GM18867 (cell line): ENCODE data around the gene LOXL3.

ENCODE experiments used
- ATAC-seq: cut with Tn5 transposase; IDR thresholded peaks from one replicate; pipeline ENCODE4 v1.9.1; 2021; ENCODE audit warnings: mild to moderate bottlenecking, moderate library complexity; ENCODE audit not compliant: unreplicated experiment

Gene LOXL3, protein sequence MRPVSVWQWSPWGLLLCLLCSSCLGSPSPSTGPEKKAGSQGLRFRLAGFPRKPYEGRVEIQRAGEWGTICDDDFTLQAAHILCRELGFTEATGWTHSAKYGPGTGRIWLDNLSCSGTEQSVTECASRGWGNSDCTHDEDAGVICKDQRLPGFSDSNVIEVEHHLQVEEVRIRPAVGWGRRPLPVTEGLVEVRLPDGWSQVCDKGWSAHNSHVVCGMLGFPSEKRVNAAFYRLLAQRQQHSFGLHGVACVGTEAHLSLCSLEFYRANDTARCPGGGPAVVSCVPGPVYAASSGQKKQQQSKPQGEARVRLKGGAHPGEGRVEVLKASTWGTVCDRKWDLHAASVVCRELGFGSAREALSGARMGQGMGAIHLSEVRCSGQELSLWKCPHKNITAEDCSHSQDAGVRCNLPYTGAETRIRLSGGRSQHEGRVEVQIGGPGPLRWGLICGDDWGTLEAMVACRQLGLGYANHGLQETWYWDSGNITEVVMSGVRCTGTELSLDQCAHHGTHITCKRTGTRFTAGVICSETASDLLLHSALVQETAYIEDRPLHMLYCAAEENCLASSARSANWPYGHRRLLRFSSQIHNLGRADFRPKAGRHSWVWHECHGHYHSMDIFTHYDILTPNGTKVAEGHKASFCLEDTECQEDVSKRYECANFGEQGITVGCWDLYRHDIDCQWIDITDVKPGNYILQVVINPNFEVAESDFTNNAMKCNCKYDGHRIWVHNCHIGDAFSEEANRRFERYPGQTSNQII

DNA sequence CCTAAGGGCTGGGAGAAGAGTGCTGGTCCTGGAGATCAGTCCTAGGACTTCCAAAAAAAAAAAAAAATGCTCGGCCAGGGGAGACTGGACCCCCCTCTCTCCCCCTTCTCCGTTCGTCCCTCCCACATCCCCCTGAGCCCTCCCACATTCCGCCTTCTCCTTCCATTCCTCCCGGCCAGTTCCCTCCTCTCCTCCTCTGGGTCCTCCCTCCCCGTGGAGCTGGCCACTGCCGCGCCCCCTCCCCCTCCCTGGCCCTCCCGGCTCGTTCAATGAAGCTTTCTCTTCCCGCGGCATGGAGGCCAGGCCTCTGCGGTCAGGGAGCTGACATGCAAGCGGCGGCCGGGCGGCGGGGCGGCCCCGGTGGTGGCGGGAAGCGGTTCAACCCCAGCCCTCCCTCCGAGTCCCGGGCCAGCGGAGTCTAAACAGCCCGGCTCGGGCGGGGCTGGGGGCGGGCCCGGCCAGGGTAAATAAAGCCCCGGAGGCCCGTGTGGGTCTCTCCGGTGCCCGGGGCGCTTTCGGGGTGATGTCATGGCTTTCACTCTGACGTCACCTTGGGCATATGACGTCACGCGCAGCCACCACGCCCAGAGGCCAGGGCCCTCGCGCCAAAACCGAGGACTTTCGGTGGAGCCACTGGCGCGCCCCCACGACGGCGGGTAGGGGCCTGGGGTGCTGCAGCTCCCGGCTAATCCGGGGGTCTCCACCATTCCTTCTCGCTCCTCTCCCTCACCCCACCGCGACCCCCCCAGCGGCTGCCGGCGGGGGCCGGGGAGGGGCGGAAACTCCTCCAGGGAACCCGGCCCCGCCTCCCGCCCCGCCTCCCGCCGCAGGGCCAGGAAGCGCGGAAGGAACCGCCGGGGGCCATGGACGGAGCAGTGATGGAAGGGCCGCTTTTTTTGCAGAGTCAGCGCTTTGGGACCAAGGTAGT is at the start of gene LOXL3, which contains the start of gene DOK1:
Gene LOXL3, minus strand, starts transcription at position 51 of the 928 bp plus-strand sequence. CDS start 1,308 bp downstream, outside the sequence.
Gene DOK1, plus strand, starts transcription at position 829 of the 928 bp plus-strand sequence. Its CDS starts 35 bp downstream, at position 864.
- ATAC-seq = peak; percentile 57

DNA sequence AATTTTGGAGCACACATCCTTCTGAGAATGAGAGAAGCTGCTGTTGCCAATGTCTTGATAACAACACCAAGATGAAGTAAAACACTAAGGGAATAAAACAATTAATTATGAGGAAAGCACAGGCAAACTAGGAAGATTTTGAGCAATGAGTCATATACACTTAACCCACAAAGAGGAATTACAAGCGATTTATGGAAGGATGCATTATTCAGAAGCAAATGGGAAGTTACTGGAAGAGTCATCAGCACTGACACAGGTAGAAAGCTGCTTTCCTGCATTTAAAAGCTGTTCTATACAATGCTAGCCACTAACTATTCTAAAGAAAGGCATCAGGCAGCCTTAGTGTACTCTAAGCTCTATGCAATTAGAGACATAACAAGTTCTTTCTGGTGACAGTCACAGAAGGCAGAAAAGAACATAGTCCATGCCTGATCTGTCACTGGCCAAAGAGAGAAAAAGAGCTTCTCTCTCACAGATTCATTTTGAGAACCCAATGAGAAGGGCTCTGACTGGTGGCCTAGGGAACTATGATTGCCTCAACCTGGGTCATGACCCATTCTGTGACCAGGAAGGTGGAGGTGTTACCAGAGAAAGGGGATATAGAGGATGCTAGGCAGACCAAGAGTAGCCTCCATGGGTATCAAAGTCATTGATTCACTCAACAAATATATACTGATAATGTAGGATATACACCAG is 49.0 kb upstream of the LOXL3 start:
- ATAC-seq = no peak

DNA sequence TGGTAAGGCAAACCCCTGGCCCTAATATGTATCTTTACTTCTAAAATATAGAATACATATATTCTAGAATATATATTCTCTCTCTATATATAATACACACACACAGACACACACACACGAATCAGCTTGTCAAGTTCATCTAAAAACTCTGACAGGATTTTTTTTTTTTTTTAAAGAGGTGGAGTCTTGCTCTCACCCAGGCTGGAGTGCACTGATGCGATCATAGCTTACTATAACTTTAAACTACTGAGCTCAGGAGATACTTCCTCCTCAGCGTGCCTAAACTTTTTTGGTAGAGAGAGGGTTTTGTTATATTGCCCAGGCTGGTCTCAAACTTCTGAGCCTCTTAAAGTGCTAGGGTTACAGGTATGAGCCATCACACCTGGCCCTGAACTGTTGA is 45.9 kb upstream of the LOXL3 start:
- no peak for ATAC-seq

DNA sequence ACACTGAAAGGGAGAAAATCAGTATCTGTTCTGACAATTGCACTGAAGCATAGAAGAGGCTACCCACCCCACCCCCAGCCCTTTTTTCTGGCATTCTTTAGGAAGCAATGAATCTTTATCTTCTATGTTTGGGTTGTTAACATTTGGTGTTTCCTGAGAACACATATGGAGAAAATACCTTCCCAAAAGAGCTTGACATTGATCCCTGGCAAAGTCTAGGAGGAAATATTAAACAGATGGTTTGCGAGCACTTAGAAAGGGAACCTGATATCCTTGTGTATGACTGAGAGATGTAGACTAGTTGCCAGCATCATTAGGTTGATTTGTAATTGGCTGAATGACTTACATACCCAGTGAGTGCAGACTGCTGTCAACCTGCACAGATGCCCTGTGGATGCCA is 43.7 kb upstream of the LOXL3 start:
- no peak for ATAC-seq

DNA sequence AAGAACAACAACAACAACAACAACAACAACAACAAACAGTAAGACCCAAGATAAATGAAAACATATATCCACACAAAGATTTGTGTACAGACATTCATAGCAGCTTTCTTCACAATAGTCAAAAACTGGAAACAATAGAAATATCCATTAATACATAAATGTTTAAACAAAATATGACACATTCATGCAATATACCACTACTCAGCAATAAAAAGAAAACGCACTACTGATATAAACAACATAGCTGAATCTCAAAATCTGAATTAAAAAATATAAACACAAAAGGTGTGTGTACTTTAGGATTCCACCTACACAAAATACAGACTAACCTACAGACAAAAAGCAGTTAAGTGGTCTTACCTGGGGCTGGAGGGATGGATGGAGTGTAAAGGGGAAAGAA is 42.8 kb upstream of the LOXL3 start:
- ATAC-seq = no peak

GRCh38 chr2:74593826-74594772 is 40.4 kb upstream of the LOXL3 start:
- ATAC-seq = no peak

- no peak for ATAC-seq
Observed at GRCh38 chr2:74588664-74589063, 34.9 kb upstream of the LOXL3 start.

DNA sequence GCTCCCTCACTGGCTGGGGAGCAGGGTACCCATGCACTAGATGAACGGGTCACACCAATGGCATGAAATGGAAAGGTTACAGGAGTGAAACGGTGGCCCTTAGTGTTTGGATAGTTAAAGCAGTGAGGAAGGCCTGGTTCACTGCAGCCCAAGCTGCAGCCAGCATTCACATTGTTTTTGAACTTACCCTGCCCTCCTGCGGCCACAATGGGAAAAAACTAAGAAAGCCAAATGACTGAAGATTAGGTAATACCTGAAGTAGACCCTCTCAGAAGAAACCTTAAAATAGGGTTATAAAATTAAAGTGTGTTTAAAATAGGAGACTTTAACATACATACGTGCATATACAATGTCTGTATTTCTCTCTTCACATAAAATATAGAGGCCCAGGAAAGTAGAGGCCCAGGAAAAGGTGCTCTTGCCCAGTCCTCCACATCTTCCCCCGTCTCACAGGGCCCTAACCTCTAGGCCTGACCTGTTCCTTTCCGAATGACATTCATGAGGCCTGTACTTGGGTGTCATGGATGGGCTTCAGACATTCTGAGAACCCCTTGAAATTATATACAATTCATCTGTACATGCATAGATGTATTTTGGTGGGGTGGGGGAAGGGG is 34.0 kb upstream of the LOXL3 start:
- peak; percentile 60 for ATAC-seq

DNA sequence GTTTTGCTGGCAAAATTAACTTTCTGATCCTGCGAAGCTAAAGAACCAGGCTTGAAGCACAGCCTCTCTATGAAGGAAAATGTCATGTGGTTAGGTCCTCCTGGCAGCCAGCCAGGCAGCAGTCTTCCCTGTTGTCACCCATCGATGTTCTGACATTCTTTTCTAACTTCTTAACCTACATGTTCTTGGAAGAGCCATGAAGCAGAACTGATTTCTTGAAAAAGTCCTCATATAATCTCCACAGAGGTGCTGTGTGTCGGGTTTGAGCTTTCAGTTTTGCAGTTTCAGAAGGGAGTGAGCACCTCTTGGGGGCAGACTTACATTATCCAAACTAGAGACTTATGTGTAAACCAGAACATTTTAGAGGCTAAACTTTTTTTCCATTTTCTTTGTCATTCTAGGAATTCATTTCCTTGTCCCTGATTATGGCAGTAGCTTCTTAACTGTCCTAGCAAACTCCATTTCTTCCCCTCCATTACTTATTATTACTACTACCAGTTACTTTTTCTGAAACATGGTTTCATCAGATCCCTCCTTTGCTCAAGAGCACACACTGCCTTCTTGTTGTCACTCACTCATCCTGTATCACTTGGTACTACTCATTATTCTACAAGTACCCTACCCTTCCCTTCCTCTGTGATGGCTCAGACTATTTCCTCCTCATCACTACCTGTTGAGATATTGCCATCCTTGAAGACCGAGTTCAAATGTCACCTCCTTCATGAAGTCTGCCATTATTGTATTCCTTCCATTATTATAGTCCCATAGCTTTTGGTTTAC is 31.9 kb upstream of the LOXL3 start:
- ATAC-seq = peak; percentile 51

GRCh38 chr2:74584088-74584645 is 30.4 kb upstream of the LOXL3 start:
- peak; percentile 51 for ATAC-seq

GRCh38 chr2:74583504-74583903 is 29.8 kb upstream of the LOXL3 start:
- ATAC-seq = no peak

DNA sequence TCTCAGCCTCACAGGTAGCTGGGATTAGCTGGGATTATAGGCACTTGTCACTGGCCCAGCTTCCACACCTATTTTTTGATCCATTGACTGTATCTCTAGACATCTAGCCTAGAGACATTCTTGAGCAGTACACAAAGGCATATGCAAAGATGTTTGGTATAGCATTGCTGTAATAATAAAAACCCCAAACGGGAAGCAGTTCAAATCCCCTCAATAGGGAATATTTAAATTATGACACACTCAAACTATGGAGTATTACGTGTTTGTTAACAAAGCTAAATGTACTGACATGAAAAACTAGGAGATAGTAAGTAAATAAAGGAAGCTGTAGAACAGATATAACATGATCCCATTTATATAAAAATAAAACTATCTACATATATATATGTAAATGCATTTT is 28.4 kb upstream of the LOXL3 start:
- no peak for ATAC-seq

DNA sequence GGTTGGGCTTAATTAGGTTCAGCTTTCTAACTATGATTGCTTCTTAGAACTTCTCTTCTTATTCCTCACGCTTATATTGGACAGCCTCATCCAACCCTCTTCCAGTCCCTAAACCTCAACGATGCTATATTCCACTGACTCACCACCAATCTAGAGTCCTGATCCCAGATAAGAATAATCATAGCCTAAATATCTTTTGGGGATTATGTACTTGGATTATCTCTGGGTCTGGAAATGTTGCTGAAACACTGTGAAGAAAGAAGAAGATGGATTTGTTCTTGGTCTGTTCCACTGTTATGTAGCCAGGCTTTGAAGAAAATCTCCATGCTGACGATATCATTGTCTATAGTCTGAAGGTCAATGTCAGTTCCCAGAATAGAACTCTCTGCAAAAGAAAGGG is 27.7 kb upstream of the LOXL3 start:
- no peak for ATAC-seq

DNA sequence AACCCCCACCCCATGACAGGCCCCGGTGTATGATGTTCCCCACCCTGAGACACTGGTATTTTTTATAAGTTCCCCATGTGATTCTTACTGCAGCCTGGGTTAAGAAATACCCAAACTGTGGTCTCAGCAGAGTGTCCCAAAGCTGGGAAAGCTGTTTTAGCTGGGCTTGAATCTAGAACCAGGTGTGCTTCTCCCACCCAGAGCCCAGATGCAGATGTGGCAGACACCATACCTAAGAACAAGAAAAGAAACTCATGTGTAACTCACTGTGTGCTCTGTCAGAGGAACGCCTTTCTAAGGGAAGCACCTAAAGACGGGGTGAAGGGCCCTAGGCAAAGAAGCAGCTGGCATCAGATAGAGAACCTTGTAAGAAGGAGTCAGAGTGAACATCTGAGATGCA is 24.7 kb upstream of the LOXL3 start:
- peak; percentile 54 for ATAC-seq

GRCh38 chr2:74577448-74577847 is 23.7 kb upstream of the LOXL3 start:
- peak; percentile 44 for ATAC-seq

GRCh38 chr2:74576863-74577229 is 23.1 kb upstream of the LOXL3 start:
- ATAC-seq = no peak

GRCh38 chr2:74576211-74576862 is 22.6 kb upstream of the LOXL3 start:
- ATAC-seq = no peak
